NCI-H1092 (cell line): ENCODE results near the gene FAM120B.
A peak's percentile ranks its signal among the peaks of the same experiment; 100 is the strongest.

Experiments
- DNase-seq: peaks from one replicate; lab custom pipeline; 2025; lab: John Stamatoyannopoulos, UW

FAM120B gene

DNA sequence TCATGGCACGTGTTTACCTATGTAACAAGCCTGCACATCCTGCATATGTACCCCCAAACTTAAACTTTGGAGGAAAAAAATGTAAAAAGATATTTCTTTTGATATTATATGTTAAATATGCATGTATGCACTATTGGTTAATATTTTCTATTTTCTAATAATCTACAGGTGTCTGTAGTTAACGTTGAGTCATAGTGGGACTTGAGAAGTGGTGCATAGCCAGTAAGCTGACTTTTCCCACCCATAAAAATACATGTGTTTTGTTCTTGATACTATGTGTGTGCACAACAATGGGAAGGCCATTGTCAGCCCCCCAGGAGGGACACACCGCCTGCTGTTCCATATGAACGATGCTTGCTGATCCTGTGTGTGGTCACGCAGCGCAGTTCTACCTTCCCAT is 49.1 kb downstream of the FAM120B start:
- no peak for DNase-seq

- DNase-seq: no peak
Observed at GRCh38 chr6:170357812-170358211, 51.3 kb downstream of the FAM120B start.

DNA sequence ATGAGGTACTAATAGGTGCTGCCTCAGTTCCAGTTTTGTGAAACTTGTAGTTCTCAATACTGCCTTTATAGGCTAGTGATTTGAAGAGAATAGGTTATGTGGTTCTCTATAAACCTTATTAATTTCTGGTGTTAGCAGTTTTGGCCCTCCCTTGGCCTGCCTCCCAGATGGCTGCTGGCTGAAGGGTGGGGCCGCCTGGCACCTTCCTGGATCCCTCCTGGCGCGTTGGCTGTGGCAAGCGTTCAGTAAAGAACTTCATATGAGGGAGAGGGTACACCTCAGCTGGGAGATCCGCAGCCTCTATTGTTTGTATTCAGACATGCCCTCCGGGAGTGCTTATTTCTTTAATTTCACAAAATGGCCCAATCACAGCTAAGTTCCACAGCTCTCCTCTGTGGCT is 51.9 kb downstream of the FAM120B start:
- DNase-seq: no peak

- DNase-seq: no peak
Observed at GRCh38 chr6:170360476-170360875, 53.9 kb downstream of the FAM120B start.

- no peak for DNase-seq
Observed at GRCh38 chr6:170361335-170361734, 54.8 kb downstream of the FAM120B start.

GRCh38 chr6:170362121-170362520 is 55.6 kb downstream of the FAM120B start:
- DNase-seq: no peak

DNA sequence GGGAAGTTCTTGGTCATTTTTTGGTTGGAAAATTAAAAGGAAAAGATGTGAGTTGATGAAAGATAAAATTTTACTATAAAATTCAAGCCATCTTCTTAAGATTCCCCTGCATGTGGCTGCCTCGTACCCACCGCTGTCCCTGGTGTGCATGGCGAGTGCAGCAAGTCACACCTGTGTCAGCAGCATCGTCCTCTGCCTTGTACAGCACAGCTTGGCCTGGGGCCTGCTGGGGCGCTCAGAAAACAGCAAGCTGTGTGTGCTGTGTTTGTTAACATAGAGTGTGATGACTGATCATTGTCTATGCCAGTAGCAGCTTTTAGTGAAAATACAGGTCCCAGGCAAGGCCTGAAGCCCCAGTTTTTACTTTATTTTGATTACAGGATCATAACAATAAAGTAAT is 56.7 kb downstream of the FAM120B start:
- DNase-seq: no peak

GRCh38 chr6:170365121-170365520 is 58.6 kb downstream of the FAM120B start:
- DNase-seq: no peak

GRCh38 chr6:170365593-170365992 is 59.0 kb downstream of the FAM120B start:
- no peak for DNase-seq

DNA sequence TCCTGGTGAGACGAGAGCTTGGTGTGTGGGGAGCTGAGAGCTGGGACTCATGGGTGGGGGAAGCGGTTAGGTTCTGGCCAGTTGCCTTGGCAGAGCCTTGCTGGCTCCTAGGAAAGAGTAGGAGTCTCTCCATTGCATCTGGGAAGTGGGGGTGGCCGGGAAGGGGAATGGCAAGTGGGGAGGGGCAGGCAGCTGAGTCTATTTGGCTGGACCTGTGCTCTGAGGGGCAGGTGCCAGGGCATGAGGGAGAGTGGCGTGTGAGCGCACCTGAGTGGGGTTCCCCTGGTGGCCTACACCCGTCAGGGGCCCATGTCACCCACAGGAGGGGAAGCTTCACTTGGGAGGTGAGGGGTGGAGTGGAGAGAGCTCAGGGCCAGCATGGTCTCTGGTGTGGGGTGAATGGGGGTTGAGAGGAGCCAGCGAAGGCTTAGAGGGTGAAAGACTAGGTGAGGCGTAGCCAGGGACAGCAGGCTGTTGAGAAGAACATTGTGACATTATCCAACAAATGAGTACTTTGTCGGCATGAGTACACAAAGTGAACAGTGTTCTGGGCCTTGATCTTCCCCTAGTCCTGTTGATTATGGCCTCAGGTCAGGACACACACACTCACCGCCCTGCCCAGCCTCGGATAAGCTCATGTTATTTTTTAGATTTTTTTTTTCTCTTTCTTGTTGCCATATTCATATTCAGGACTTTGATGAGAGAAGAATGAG is 59.8 kb downstream of the FAM120B start:
- DNase-seq: no peak

- DNase-seq: peak; percentile 8
Observed at GRCh38 chr6:170367241-170367640, 60.7 kb downstream of the FAM120B start.

DNA sequence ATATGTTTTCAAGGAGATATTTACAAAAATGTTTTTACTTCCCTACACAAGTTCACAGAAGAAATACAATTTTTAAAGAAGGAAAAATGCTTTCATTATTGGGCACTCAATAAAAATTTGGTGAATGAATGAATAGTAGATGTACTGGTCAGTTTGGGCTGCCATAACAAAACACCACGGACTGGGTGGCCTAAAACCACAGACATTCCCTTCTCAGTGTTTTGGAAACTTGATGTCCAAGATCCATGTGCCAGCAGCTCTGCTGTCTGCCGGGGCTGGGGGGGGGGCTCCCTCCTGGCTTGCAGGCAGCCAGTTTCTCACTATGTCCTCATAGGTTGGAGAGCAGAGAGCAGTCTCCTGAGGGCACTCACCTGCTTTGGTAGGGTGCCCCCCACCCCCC is 62.0 kb downstream of the FAM120B start:
- DNase-seq: no peak

DNA sequence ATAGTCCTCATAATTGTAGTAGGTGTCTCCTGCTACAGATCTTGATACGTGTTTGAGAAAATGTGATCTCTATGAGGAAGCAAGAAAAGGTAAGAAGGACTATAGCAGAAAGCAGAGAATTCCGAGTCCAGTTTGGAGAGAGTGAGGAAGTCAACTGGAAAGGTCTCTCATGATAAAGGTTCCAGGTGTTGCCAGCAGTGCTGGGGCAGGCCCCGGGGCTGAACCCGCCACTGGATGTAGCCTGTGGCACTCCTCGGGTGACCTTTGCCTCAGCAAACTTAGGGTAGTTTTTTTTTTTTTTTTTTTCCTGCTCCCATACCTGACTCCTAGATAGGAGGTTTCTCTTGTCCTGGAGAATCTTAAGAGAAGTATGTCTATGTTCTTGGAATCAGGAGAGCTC is 62.8 kb downstream of the FAM120B start:
- no peak for DNase-seq

GRCh38 chr6:170370416-170370815 is 63.9 kb downstream of the FAM120B start:
- DNase-seq: no peak

GRCh38 chr6:170371080-170371479 is 64.5 kb downstream of the FAM120B start:
- no peak for DNase-seq

DNA sequence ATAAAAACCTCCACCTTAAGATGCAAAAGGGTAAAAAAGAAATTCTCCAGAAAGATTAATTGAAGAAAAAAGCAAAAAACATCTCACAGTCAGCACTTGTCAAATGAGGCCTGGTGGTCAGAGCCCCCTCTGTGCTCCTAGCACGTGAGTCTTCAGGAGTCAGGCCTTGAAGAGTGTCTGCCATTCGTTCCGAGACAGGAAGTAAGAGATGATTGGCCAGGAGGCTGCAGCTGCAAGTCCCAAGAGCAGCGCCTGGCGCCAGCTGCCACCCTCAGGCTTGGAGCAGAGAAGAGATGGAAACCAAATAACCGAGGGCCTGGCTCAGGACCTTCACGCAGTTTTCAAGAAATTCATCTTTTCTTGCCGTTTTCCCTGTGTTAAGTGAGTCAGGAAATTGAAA is 65.0 kb downstream of the FAM120B start:
- DNase-seq: no peak

- no peak for DNase-seq
Observed at GRCh38 chr6:170372380-170373325, 66.1 kb downstream of the FAM120B start.

- no peak for DNase-seq
Observed at GRCh38 chr6:170374571-170375444, 68.2 kb downstream of the FAM120B start.

DNA sequence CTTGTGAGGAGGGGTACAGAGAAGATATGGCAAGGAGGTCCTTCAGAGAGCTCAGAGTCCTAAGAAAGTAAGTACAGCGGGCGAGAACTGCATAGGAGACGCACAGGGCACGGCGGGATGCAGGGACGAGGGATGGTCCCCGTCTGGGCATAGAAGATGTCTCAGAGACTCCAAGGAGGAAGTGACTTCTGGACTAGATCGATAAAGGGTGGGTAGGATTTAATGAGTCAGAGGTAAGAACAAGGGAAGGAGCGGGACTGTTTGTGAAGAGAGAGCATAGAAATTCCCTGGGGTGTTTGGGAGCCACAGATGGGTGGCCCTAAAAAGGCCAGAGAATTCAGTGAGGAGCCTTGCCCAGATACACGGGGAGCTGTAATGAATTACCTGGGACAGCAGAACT is 69.1 kb downstream of the FAM120B start:
- DNase-seq: no peak

- no peak for DNase-seq
Observed at GRCh38 chr6:170376386-170377043, 70.0 kb downstream of the FAM120B start.

DNA sequence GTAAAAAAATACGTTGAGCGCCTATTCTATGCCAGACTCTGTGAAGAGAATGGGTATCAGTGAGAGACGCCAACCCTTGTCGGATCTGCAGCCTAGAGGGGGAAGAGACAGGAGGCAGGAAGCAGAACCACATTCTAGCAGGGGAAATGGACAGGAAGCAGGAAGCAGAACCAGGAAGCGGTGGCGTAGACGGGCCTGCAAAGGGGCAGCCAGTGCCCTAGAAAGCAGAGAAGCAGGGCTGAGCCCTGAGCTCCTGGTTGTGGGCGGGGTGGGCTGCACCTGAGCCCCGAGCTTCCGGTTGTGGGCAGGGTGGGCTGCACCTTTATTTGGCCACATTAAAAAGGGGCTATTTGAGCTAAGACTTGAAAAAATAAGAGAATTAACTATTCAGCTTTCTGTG is 71.9 kb downstream of the FAM120B start:
- no peak for DNase-seq

GRCh38 chr6:170381562-170381961 is 75.0 kb downstream of the FAM120B start:
- no peak for DNase-seq
